Measurements from ENCODE around the gene CALR3. TPM values are rescaled to one million over a fixed set of nuclear protein-coding genes. Genes with fewer than 3 reads are reported as not detected.
"Not testable (repeated sequence)": the region's sequence is repeated elsewhere in the genome, so short reads cannot be mapped to it uniquely, and the experiment has no call there.

Gene CALR3, protein sequence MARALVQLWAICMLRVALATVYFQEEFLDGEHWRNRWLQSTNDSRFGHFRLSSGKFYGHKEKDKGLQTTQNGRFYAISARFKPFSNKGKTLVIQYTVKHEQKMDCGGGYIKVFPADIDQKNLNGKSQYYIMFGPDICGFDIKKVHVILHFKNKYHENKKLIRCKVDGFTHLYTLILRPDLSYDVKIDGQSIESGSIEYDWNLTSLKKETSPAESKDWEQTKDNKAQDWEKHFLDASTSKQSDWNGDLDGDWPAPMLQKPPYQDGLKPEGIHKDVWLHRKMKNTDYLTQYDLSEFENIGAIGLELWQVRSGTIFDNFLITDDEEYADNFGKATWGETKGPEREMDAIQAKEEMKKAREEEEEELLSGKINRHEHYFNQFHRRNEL
- 0.46 TPM for polyA plus RNA-seq (2013, experiment 1 of 2)
- polyA plus RNA-seq (2013, experiment 2 of 2): 0.46 TPM

GRCh38 chr19:16495982-16496612, at the start of gene CALR3, which contains the start of gene C19orf44:
CALR3 (minus strand) TSS chr19:16496167; CDS start chr19:16496129, 38 bp downstream.
C19orf44 (plus strand) TSS chr19:16496394; CDS start chr19:16500793, 4,399 bp downstream.
- no CpG with 5 or more reads among the region's 52 CpGs for WGBS (ENCODE audit: extremely low coverage, insufficient coverage, low lambda C conversion rate)
- no peaks in the 10 kb centered on the region for H3K4me1 ChIP-seq (ENCODE audit: control insufficient read depth, low read depth, low read length)
- H3K18ac ChIP-seq (ENCODE audit: low read length): peak within 1 kb of the TSS; percentile 6
- peak within 1 kb of the TSS; percentile 91 for H3K56ac ChIP-seq (ENCODE audit: low read length)
- DNase-seq: peak; percentile 99
- H2BK15ac ChIP-seq (replicated peaks; ENCODE audit: low read depth): no peak within 1 kb of the TSS
- H3K79me1 ChIP-seq (ENCODE audit: low read length): peaks cover 2% of the 10 kb centered on the region
- H3K36me3 ChIP-seq (ENCODE audit: control insufficient read depth, insufficient read depth, low read length): no peaks in the 10 kb centered on the region
- peak within 1 kb of the TSS; percentile 97 for H3K4me2 ChIP-seq (ENCODE audit: low read length)
- peak within 1 kb of the TSS; percentile 15 for H3K23ac ChIP-seq (ENCODE audit: low read length)
- no peaks in the 10 kb centered on the region for H3K79me2 ChIP-seq (ENCODE audit: control insufficient read depth, insufficient read depth, low read length)
- H3K4me3 ChIP-seq (ENCODE audit: low read length): peak within 1 kb of the TSS; percentile 82
- no peak within 1 kb of the TSS for H2AK5ac ChIP-seq (ENCODE audit: low read length)
- peak within 1 kb of the TSS; percentile 86 for H3K9ac ChIP-seq (ENCODE audit: low read length)
- H4K8ac ChIP-seq (ENCODE audit: low read depth, low read length): peak within 1 kb of the TSS; percentile 3
- no peak within 1 kb of the TSS for H3K27ac ChIP-seq (ENCODE audit: low read depth, low read length)
- H2BK120ac ChIP-seq (ENCODE audit: low read depth, low read length): no peak within 1 kb of the TSS
- H3K27me3 ChIP-seq (ENCODE audit: insufficient read depth, low read length, poor library complexity): no peaks in the 10 kb centered on the region
- H2BK5ac ChIP-seq (ENCODE audit: low read length): no peak within 1 kb of the TSS
- H4K5ac ChIP-seq (ENCODE audit: low read length): peak within 1 kb of the TSS; percentile 99
- peak within 1 kb of the TSS; percentile 58 for H3K4ac ChIP-seq (ENCODE audit: low read depth, low read length)

- no peak overlapping the region for H4K5ac ChIP-seq (ENCODE audit: low read length)
- H3K4me2 ChIP-seq (ENCODE audit: low read length): no peak overlapping the region
- H3K4ac ChIP-seq (ENCODE audit: low read depth, low read length): no peak overlapping the region
- no peak overlapping the region for H2BK120ac ChIP-seq (ENCODE audit: low read depth, low read length)
- peaks cover 30% of the 10 kb centered on the region for H3K79me2 ChIP-seq (ENCODE audit: control insufficient read depth, insufficient read depth, low read length)
- no peak overlapping the region for H2BK15ac ChIP-seq (replicated peaks; ENCODE audit: low read depth)
- no peaks in the 10 kb centered on the region for H3K27me3 ChIP-seq (ENCODE audit: insufficient read depth, low read length, poor library complexity)
- H2BK5ac ChIP-seq (ENCODE audit: low read length): no peak overlapping the region
- DNase-seq: no peak
- H3K79me1 ChIP-seq (ENCODE audit: low read length): peaks cover 9% of the 10 kb centered on the region
- H2AK5ac ChIP-seq (ENCODE audit: low read length): no peak overlapping the region
- no peak overlapping the region for H3K23ac ChIP-seq (ENCODE audit: low read length)
- H3K27ac ChIP-seq (ENCODE audit: low read depth, low read length): no peak overlapping the region
- H3K56ac ChIP-seq (ENCODE audit: low read length): no peak overlapping the region
- no peak overlapping the region for H3K18ac ChIP-seq (ENCODE audit: low read length)
- peaks cover under 1% of the 10 kb centered on the region for H3K36me3 ChIP-seq (ENCODE audit: control insufficient read depth, insufficient read depth, low read length)
- H3K4me1 ChIP-seq (ENCODE audit: control insufficient read depth, low read depth, low read length): peaks cover 5% of the 10 kb centered on the region
- H3K9ac ChIP-seq (ENCODE audit: low read length): no peak overlapping the region
- no CpG with 5 or more reads among the region's 11 CpGs for WGBS (ENCODE audit: extremely low coverage, insufficient coverage, low lambda C conversion rate)
- no peak overlapping the region for H3K4me3 ChIP-seq (ENCODE audit: low read length)
- no peak overlapping the region for H4K8ac ChIP-seq (ENCODE audit: low read depth, low read length)
Measured at GRCh38 chr19:16544473-16545231, 48.7 kb upstream of the CALR3 start.

DNA sequence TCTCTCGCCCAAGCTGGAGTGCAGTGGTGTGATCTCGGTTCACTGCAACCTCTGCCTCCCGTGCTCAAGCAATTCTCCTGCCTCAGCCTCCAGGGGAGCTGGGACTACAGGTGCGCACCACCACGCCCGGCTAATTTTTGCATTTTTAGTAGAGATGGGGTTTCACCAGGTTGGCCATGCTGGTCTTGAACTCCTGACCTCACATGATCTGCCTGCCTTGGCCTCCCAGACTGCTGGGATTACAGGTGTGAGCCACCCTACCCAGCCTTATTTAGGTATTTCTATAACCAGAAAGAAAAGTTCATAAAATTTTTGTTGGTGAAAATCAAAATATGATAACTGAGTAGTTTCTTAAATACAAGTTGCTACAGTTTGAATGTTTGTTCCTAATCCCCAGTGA, 47.8 kb upstream of the CALR3 start:
- not testable (repeated sequence) for H3K27ac ChIP-seq (ENCODE audit: low read depth, low read length); H3K79me1 ChIP-seq (ENCODE audit: low read length); H3K36me3 ChIP-seq (ENCODE audit: control insufficient read depth, insufficient read depth, low read length); H2AK5ac ChIP-seq (ENCODE audit: low read length); H3K4me2 ChIP-seq (ENCODE audit: low read length); H3K27me3 ChIP-seq (ENCODE audit: insufficient read depth, low read length, poor library complexity); H4K5ac ChIP-seq (ENCODE audit: low read length); H3K23ac ChIP-seq (ENCODE audit: low read length); DNase-seq; H3K4me3 ChIP-seq (ENCODE audit: low read length); H4K8ac ChIP-seq (ENCODE audit: low read depth, low read length); H3K9ac ChIP-seq (ENCODE audit: low read length); H2BK5ac ChIP-seq (ENCODE audit: low read length); H3K18ac ChIP-seq (ENCODE audit: low read length); H3K4ac ChIP-seq (ENCODE audit: low read depth, low read length); H3K4me1 ChIP-seq (ENCODE audit: control insufficient read depth, low read depth, low read length); H2BK120ac ChIP-seq (ENCODE audit: low read depth, low read length); H2BK15ac ChIP-seq (replicated peaks; ENCODE audit: low read depth); H3K56ac ChIP-seq (ENCODE audit: low read length)
- peaks cover 37% of the 10 kb centered on the region for H3K79me2 ChIP-seq (ENCODE audit: control insufficient read depth, insufficient read depth, low read length)
- WGBS (ENCODE audit: extremely low coverage, insufficient coverage, low lambda C conversion rate): no CpG with 5 or more reads among the region's 6 CpGs

GRCh38 chr19:16542910-16543472, 47.0 kb upstream of the CALR3 start:
- peak overlapping the region; percentile 88 for H4K8ac ChIP-seq (ENCODE audit: low read depth, low read length)
- no peak overlapping the region for H2BK5ac ChIP-seq (ENCODE audit: low read length)
- DNase-seq: peak; percentile 10
- H3K4me3 ChIP-seq (ENCODE audit: low read length): peak overlapping the region; percentile 96
- WGBS (ENCODE audit: extremely low coverage, insufficient coverage, low lambda C conversion rate): no CpG with 5 or more reads among the region's 15 CpGs
- peak overlapping the region; percentile 97 for H3K56ac ChIP-seq (ENCODE audit: low read length)
- H2AK5ac ChIP-seq (ENCODE audit: low read length): no peak overlapping the region
- no peak overlapping the region for H4K5ac ChIP-seq (ENCODE audit: low read length)
- peaks cover 2% of the 10 kb centered on the region for H3K36me3 ChIP-seq (ENCODE audit: control insufficient read depth, insufficient read depth, low read length)
- H3K27me3 ChIP-seq (ENCODE audit: insufficient read depth, low read length, poor library complexity): no peaks in the 10 kb centered on the region
- peak overlapping the region; percentile 83 for H3K27ac ChIP-seq (ENCODE audit: low read depth, low read length)
- peak overlapping the region; percentile 83 for H3K4me2 ChIP-seq (ENCODE audit: low read length)
- peaks cover 43% of the 10 kb centered on the region for H3K79me2 ChIP-seq (ENCODE audit: control insufficient read depth, insufficient read depth, low read length)
- no peak overlapping the region for H2BK15ac ChIP-seq (replicated peaks; ENCODE audit: low read depth)
- peak overlapping the region; percentile 88 for H3K18ac ChIP-seq (ENCODE audit: low read length)
- no peak overlapping the region for H3K4ac ChIP-seq (ENCODE audit: low read depth, low read length)
- H3K23ac ChIP-seq (ENCODE audit: low read length): no peak overlapping the region
- H3K4me1 ChIP-seq (ENCODE audit: control insufficient read depth, low read depth, low read length): peaks cover 5% of the 10 kb centered on the region
- peak overlapping the region; percentile 99 for H3K9ac ChIP-seq (ENCODE audit: low read length)
- no peak overlapping the region for H2BK120ac ChIP-seq (ENCODE audit: low read depth, low read length)
- H3K79me1 ChIP-seq (ENCODE audit: low read length): peaks cover 11% of the 10 kb centered on the region

GRCh38 chr19:16542045-16542909, 46.3 kb upstream of the CALR3 start, which contains the start of gene CHERP:
CHERP (minus strand) TSS chr19:16542437; CDS start chr19:16542378, 59 bp downstream.
- peak within 1 kb of the TSS; percentile 79 for H2BK120ac ChIP-seq (ENCODE audit: low read depth, low read length)
- peak within 1 kb of the TSS; percentile 80 for H3K23ac ChIP-seq (ENCODE audit: low read length)
- no peak within 1 kb of the TSS for H4K5ac ChIP-seq (ENCODE audit: low read length)
- WGBS (ENCODE audit: extremely low coverage, insufficient coverage, low lambda C conversion rate): no CpG with 5 or more reads among the region's 108 CpGs
- peak within 1 kb of the TSS; percentile 96 for H3K4me3 ChIP-seq (ENCODE audit: low read length)
- no peak within 1 kb of the TSS for H2BK15ac ChIP-seq (replicated peaks; ENCODE audit: low read depth)
- peaks cover 50% of the 10 kb centered on the region for H3K79me2 ChIP-seq (ENCODE audit: control insufficient read depth, insufficient read depth, low read length)
- H3K4me2 ChIP-seq (ENCODE audit: low read length): peak within 1 kb of the TSS; percentile 99
- no peak within 1 kb of the TSS for H2BK5ac ChIP-seq (ENCODE audit: low read length)
- H3K79me1 ChIP-seq (ENCODE audit: low read length): peaks cover 18% of the 10 kb centered on the region
- peak within 1 kb of the TSS; percentile 83 for H3K27ac ChIP-seq (ENCODE audit: low read depth, low read length)
- no peaks in the 10 kb centered on the region for H3K27me3 ChIP-seq (ENCODE audit: insufficient read depth, low read length, poor library complexity)
- peak within 1 kb of the TSS; percentile 82 for H3K4ac ChIP-seq (ENCODE audit: low read depth, low read length)
- peaks cover 6% of the 10 kb centered on the region for H3K36me3 ChIP-seq (ENCODE audit: control insufficient read depth, insufficient read depth, low read length)
- H3K4me1 ChIP-seq (ENCODE audit: control insufficient read depth, low read depth, low read length): peaks cover 5% of the 10 kb centered on the region
- no peak within 1 kb of the TSS for H2AK5ac ChIP-seq (ENCODE audit: low read length)
- peak; percentile 96 for DNase-seq
- H3K18ac ChIP-seq (ENCODE audit: low read length): peak within 1 kb of the TSS; percentile 88
- peak within 1 kb of the TSS; percentile 99 for H3K9ac ChIP-seq (ENCODE audit: low read length)
- peak within 1 kb of the TSS; percentile 97 for H3K56ac ChIP-seq (ENCODE audit: low read length)
- H4K8ac ChIP-seq (ENCODE audit: low read depth, low read length): peak within 1 kb of the TSS; percentile 91

Measured in mesendoderm (in vitro differentiated cells).